Spinal cord (tissue), 10 donors: Measurements from ENCODE around the gene LRRC63. TPM values are rescaled to one million over a fixed set of nuclear protein-coding genes. Genes with fewer than 3 reads are reported as not detected.
"Not testable (repeated sequence)": the region's sequence is repeated elsewhere in the genome, so short reads cannot be mapped to it uniquely, and the experiment has no call there.

Experiments
- DNase-seq, 6 donors: peaks; one replicate each; pipeline versions ENCODE4 v3.0.0 to v3.0.0-alpha.2; 2013 to 2015; ENCODE audit warnings: low spot score in 6 of 6, low read depth in 4 of 6
- H3K27ac ChIP-seq: one replicate; pipeline ENCODE4 v1.5.1; 2013; ENCODE audit warnings: low read depth, low read length, control low read depth
- H3K27me3 ChIP-seq: one replicate; pipeline ENCODE4 v1.6.1; 2013; ENCODE audit warnings: low read length; ENCODE audit not compliant: control insufficient read depth, insufficient read depth
- H3K36me3 ChIP-seq: one replicate; pipeline ENCODE4 v1.6.1; 2013; ENCODE audit warnings: low read length; ENCODE audit not compliant: control insufficient read depth, insufficient read depth
- H3K4me1 ChIP-seq: one replicate; pipeline ENCODE4 v1.6.1; 2013; ENCODE audit warnings: low read length; ENCODE audit not compliant: control insufficient read depth, insufficient read depth
- H3K4me3 ChIP-seq: one replicate; pipeline ENCODE4 v1.5.1; 2013; ENCODE audit warnings: low read depth, low read length, control low read depth
- H3K9me3 ChIP-seq: one replicate; pipeline ENCODE4 v1.6.1; 2013; ENCODE audit warnings: low read length; ENCODE audit not compliant: control insufficient read depth, insufficient read depth
- WGBS: methylation state at CpG from one replicate; pipeline ENCODE4 v1.1.5; 2013; ENCODE audit warnings: missing lambda C conversion rate; ENCODE audit not compliant: insufficient coverage; 5-methylcytosine and 5-hydroxymethylcytosine counted together
- polyA plus RNA-seq, 2 donors: library from polyadenylated mRNA; unstranded; fragments of 120-200 nt; gene quantifications; one replicate each; pipeline ENCODE4 v1.2.1, GENCODE V29; 2013; ENCODE audit not compliant: insufficient read length in 2 of 2
- total RNA-seq, 2 donors: library from RNA; depleted of rRNA in 1 of 2; stranded (reverse); fragments of 120-200 nt in 1 of 2; fragments of >200 nt in 1 of 2; gene quantifications; one replicate each; pipeline versions ENCODE4 v1.2.3 to v1.2.4, GENCODE V29; 2013 to 2014
- donor health status: healthy.

LRRC63 gene
- total and polyA plus RNA-seq, 4 donors = 0.61 to 0.79 (median 0.76) TPM

DNA sequence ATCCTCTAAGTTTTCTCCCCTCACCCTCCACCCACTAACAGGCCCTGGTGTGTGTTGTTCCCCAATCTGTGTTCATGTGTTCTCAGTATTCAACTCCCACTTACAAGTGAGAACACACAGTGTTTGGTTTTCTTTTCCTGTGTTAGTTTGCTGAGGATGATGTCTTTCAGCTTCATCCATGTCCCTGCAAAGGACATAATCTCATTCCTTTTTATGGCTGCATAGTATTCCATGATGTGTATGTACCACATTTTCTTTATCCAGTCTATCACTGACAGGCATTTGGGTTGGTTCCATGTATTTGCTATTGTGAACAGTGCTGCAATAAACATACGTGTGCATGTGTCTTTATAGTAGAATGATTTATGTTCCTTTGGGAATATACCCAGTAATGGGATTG lies 3.0 kb downstream of the LRRC63 start:
- not testable (repeated sequence) for H3K4me3 ChIP-seq, H3K4me1 ChIP-seq, DNase-seq, H3K9me3 ChIP-seq, H3K27me3 ChIP-seq, H3K27ac ChIP-seq, H3K36me3 ChIP-seq
- no CpG with 5 or more reads among the region's 1 CpG for WGBS

DNA sequence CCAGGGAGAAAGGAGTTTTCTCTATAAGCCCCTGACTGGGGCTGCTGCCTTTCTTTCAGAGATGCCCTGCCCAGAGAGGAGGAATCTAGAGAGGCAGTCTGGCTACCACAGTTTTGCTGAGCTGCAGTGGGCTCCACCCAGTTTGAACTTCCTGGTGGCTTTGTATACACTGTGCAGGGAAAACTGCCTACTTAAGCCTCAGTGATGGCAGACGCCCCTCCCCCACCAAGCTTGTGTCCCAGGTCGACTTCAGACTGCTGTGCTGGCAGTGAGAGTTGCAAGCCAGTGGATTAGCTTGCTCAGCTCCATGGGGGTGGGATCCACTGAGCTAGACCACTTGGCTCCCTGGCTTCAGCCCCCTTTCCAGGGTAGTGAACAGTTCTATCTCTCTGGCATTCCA lies 8.5 kb downstream of the LRRC63 start:
- not testable (repeated sequence) for DNase-seq
- 67% methylated on average over 1 of the region's 2 CpGs for WGBS

DNA sequence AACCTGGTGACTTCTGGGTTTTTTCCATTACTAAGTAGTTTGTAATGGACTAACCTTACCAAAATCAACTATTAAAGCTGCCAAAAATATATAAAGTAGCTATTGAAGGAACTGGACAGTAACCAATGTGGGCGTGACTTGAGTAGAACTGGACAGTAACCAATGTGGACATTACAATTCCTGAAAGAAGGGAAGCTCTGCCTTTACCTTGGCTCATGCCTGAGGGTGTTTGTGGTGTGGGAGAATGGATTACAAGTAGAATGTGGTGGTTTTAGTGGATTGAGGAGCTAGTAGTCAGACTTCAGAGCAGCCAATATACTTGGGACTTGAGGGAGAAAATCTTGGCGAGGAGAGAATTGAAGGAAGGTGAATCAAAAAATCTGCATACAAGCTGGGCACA lies 17.5 kb downstream of the LRRC63 start:
- Histone ChIP-seq H3K27ac (no peak overlapping the region), H3K27me3 (no peaks in the 10 kb centered on the region), H3K36me3 (no peaks in the 10 kb centered on the region), H3K4me3 (no peak overlapping the region), H3K9me3 (peaks cover 2% of the 10 kb centered on the region), H3K4me1 (no peaks in the 10 kb centered on the region)
- WGBS = 88% methylated on average over 2 of the region's 2 CpGs
- no peak for DNase-seq

More for the DNA sequence above, 8.5 kb downstream of the LRRC63 start:
- H3K4me3 ChIP-seq, H3K27me3 ChIP-seq, H3K4me1 ChIP-seq, H3K36me3 ChIP-seq, H3K27ac ChIP-seq, H3K9me3 ChIP-seq: not testable (repeated sequence)

DNA sequence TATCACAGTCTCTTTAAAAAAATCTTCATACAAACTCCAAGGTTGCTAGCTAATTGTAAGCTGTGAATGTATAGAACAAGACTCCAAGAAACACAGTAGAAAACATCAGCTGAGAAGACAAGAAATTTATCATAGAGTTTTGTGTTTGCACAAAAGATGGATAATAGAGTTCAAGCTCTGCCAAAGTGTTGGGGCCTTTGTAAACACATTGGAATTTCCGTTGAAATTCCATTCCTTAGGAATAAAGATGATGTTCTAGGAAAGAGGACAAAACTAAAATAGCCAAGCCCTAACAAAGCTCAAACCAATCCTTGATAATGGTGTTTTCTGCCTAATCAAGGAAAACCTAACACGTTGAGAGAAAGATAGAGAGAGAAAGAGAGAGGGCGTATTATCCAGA lies 20.6 kb downstream of the LRRC63 start:
- H3K36me3 ChIP-seq = no peaks in the 10 kb centered on the region
- WGBS = no CpG with 5 or more reads among the region's 3 CpGs
- no peak overlapping the region for H3K27ac ChIP-seq
- peaks cover 3% of the 10 kb centered on the region for H3K9me3 ChIP-seq
- H3K4me3 ChIP-seq = no peak overlapping the region
- no peak for DNase-seq
- no peaks in the 10 kb centered on the region for H3K4me1 ChIP-seq
- no peaks in the 10 kb centered on the region for H3K27me3 ChIP-seq

DNA sequence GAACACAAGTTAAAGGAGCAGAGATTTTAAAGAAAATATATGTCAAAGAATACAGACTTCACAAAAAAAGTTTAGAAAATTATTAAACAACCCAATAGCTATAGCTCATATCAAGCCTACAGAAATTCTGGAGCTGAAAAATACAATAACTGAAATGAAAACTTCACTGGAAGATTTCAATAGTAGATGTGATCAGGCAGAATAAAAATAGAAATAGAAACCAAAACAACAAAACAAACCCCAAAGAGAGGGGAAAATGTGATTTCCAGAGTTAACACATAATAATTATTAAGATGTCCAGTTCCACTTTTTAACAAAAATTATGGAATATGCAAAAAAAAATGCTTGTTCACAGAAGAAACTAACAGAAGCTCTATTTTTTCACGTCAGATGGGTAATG lies 23.6 kb downstream of the LRRC63 start:
- no peaks in the 10 kb centered on the region for H3K4me1 ChIP-seq
- H3K36me3 ChIP-seq = no peaks in the 10 kb centered on the region
- H3K27ac ChIP-seq = no peak overlapping the region
- WGBS = no CpG with 5 or more reads among the region's 1 CpG
- no peak for DNase-seq
- peaks cover 3% of the 10 kb centered on the region for H3K9me3 ChIP-seq
- no peak overlapping the region for H3K4me3 ChIP-seq
- no peaks in the 10 kb centered on the region for H3K27me3 ChIP-seq

DNA sequence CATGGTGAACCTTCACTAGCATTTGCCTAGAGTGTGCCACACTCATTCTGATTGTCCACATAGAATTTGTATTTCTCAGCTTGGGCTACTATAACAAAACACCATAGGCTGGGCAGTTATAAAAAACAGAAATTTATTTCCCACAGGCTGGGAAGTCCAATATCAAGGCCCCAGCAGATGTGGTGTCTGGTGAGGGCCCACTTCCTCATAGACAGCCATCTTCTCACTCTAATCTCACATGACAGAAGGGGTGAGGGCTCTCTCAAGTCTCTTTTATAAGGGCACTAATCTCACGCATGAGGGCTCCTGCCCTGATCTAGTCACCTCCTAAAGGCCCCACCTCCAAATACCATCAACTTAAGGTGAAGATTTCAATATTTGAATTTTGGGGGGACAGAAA lies 53.6 kb downstream of the LRRC63 start:
- Histone ChIP-seq H3K4me1 (no peaks in the 10 kb centered on the region), H3K36me3 (no peaks in the 10 kb centered on the region), H3K4me3 (no peak overlapping the region), H3K27ac (no peak overlapping the region), H3K9me3 (no peaks in the 10 kb centered on the region), H3K27me3 (no peaks in the 10 kb centered on the region)
- WGBS = no CpG with 5 or more reads among the region's 1 CpG
- no peak for DNase-seq

DNA sequence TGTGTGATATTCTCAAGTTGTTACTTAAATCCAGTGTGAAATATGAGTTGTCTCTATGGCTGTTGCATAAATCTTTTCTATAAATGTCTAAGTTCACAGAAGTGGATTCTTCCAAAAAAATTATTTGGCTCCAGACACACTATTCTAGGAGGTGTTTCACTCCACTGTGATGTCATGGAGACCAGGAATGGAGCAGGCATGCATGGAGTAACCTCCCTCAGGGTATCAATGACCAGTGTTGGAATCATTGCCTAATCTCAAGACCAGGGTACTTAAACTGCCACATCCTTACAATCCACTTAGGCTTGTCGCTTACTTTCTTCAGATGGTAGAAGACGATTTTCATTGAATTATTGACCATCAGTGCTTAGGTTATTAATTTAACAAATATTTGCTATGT lies 55.4 kb downstream of the LRRC63 start:
- no CpG with 5 or more reads among the region's 2 CpGs for WGBS
- Histone ChIP-seq H3K4me1 (no peaks in the 10 kb centered on the region), H3K36me3 (no peaks in the 10 kb centered on the region), H3K27ac (no peak overlapping the region), H3K27me3 (no peaks in the 10 kb centered on the region), H3K9me3 (no peaks in the 10 kb centered on the region), H3K4me3 (no peak overlapping the region)
- DNase-seq = no peak

DNA sequence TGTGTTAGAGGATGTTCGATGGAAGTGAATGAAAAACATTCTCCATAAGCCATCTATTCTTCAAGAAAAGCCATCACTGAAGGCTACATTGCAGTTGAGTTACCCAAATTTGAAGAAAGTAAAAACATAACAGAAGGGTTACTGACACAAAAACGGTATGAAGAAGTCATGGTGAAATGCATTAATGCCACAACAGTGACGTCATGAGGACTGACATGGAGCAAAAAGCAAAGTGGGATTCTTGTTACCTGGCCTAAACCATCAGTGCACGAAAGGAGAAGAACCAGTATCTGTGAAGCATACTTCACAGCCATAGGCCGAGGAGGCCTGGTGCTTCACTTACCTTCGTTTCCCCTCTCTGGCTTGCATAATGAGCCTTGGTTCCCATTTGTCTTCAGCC lies 58.7 kb downstream of the LRRC63 start:
- no peaks in the 10 kb centered on the region for H3K4me1 ChIP-seq
- no peaks in the 10 kb centered on the region for H3K9me3 ChIP-seq
- DNase-seq = no peak
- H3K27me3 ChIP-seq = no peaks in the 10 kb centered on the region
- 84% methylated on average over 5 of the region's 6 CpGs for WGBS
- H3K4me3 ChIP-seq = no peak overlapping the region
- H3K36me3 ChIP-seq = no peaks in the 10 kb centered on the region
- H3K27ac ChIP-seq = no peak overlapping the region

DNA sequence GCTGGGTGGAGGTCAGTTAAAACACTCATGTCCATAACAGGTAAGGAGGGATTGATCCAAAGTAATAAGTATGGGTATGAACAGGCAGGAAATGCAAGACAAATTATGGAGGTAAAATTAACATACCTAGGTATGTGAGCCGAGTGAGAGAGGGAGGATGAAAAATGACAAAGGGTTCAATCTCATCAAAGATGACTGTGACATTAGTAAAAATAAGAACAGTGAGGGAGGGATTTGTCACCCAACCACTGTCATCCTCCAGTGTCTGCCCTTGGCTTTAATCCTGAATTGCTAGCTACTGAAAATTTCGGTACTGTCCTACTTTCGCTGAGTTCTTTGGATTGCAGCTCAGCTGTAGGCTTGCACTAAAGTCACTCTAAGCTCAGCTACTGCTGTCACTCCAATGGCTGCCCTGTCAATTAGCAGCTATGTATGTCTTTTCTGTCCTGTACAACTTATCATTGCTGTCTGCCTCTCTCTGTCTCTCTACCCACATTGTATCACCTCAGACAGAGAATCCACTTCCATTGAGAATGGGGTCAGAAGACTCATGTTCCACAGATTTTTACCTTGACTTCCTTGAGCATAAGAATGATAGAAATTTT lies 62.5 kb downstream of the LRRC63 start:
- no peak overlapping the region for H3K27ac ChIP-seq
- H3K4me3 ChIP-seq = no peak overlapping the region
- H3K4me1 ChIP-seq = no peaks in the 10 kb centered on the region
- no peak for DNase-seq
- no peaks in the 10 kb centered on the region for H3K36me3 ChIP-seq
- no peaks in the 10 kb centered on the region for H3K9me3 ChIP-seq
- H3K27me3 ChIP-seq = no peaks in the 10 kb centered on the region
- 98% methylated on average over 3 of the region's 3 CpGs for WGBS

DNA sequence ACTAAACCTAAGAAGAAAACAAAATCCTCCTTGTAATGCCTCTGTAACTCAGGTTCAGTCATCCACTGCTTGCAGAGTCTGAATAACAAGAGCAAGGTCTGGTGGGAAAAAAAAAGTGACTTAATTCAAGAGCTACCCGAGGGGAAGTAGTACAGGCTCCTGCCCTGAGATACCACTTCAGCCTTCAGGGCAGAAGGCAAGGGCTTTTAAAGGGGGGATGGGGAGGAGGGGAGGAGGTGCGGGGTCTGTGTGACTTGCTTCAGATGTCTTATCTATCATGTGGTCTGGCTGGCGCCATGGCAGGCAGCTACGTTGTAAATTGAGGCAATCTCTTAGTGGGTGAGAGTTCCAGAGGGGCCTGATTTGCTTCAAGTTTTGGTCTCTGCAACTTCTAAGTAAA lies 66.7 kb downstream of the LRRC63 start:
- Histone ChIP-seq H3K4me1 (no peaks in the 10 kb centered on the region), H3K9me3 (no peaks in the 10 kb centered on the region), H3K27me3 (no peaks in the 10 kb centered on the region), H3K4me3 (no peak overlapping the region), H3K27ac (no peak overlapping the region), H3K36me3 (no peaks in the 10 kb centered on the region)
- DNase-seq = no peak
- WGBS = 29% methylated on average over 3 of the region's 4 CpGs
